ENCODE measurements around the gene COL9A1.

Gene COL9A1

DNA sequence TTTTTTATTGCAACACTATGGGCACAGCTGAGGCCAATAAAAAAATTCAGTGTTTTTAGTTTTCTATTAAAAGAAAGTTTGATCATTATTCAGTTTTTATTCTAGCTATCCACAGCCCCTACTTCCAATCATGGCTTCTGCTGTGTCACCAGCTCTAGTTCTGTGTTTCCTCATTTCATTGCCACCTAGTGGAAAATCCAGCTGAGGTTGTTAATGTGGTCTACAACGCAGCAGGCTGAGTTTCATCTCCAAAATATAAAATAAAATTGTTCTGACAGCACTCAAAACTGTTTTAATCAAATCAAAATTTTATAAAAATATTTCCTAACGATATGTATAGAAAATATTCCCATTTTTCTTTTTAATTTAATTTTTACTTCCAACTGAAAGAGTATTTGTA is 13.6 kb downstream of the COL9A1 start:
- no peak for DNase-seq (ENCODE audit: low read depth, low spot score)

- DNase-seq (ENCODE audit: low read depth, low spot score) = no peak
These were observed 16.0 kb downstream of the COL9A1 start for GRCh38 chr6:70286905-70287304.

- DNase-seq (ENCODE audit: low read depth, low spot score) = no peak
These were observed 17.7 kb downstream of the COL9A1 start for GRCh38 chr6:70285201-70285600.

DNA sequence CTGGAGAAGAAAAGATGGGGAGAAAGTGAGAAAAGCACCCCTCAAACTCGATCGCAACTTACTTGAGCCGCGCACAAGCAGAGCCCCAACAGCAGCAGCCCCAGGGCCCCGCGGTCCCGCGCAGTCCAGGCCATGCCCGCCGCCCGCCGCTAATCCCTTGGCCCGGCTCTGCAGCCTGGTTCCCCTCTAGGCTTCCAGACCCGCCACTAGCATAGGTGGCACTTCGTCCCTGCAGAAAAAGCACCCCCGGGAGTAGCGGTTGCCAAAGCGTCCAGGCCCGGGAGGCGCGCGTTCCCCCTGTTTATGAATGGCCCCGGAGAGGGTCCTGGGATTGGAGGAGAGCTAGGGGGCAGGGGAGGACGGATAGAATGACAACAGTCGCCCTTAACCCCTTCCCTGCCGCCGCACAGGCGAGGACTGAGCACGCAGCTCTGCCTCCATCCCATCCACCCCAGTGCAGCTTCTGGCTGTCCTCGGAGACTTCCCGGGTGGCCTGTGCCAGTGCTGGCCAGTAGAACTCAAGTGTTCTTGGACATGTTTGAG is 19.9 kb downstream of the COL9A1 start:
- no peak for DNase-seq (ENCODE audit: low read depth, low spot score)

DNA sequence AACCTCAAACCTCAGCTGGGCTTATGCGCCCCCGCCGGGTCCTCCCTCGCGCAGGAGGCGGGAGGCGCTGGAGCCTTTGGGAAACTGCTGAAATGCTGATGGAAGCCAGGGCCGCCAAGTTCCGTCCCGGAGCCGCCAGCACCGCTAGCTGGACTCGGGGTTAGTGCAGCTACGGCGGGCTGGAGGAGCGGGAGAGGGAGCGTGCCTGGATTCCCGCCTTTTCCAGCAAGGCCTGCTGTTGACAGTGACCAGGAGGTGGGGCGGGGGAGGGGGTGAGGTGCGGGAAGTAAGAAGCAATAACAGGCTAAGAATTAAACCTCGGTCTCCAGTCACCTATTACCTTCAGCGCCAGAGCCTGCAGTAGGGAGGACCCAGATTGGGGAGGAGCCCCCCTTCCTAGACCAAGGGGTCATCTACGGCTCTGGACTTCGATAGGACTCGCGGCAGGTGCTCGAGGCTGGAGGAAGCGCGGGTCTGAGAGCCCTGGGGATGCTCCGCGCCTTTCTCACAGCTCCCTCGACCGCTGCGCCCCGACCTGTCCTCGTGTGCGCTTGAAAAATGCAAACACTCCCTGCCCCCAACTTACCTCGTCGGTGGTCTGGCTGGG is 20.5 kb downstream of the COL9A1 start:
- DNase-seq (ENCODE audit: low read depth, low spot score) = no peak

DNA sequence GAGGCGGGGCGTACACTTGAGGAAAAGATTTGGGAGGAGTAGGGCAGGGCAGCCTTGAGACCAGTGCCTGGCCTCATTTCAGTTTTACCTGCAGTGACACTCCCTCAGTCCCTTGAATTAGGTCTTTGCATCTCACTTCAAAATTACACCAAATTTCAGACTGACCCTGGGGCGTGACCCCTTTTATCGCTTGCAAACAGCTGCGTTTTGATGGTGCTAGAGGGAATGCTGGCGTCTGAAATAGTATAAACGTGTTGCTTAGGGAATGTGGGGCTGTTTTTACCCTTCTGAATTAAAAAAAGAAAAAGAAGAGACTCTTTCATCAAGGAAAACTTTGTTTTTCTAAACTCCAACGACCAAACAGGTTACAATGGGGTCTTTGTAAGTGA is 21.0 kb downstream of the COL9A1 start:
- no peak for DNase-seq (ENCODE audit: low read depth, low spot score)

GRCh38 chr6:70280400-70280853 is 22.5 kb downstream of the COL9A1 start:
- no peak for DNase-seq (ENCODE audit: low read depth, low spot score)

- no peak for DNase-seq (ENCODE audit: low read depth, low spot score)
These were observed 25.4 kb downstream of the COL9A1 start for GRCh38 chr6:70277470-70277869.

DNA sequence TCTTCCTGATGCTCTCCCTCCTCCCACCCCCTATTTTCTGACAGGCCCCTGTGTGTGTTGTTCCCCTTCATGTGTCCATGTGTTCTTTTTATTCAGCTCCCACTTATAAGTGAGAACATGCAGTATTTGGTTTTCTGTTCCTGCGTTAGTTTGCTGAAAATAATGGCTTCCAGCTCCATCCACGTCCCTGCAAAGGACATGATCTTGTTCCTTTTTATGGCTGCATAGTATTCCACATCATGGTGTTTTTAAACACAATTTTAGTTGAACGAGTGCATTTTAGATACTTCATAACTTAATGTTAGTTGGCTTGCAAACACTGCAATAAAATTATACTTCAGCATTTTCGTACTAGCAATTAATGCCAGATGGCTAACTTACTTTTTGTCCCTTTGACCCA is 28.5 kb downstream of the COL9A1 start:
- DNase-seq (ENCODE audit: low read depth, low spot score) = no peak

DNA sequence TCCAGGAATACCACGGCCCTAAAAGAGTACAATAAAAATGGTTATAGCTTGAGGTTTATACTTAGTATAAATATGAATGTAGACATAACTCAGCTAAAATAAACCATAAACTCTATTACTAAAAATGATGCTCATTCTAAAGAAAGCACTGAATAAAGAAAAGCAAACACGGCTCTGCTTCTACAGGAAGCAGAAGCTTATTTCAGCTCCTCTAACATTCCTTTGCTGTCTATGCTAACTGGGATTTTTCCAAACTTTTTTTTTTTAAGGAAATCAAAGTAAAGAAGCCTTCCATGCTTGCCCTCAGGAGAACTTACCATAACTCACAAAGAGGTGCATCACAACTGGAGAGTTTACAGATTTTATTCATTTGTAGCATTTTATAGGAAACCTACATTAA is 30.8 kb downstream of the COL9A1 start:
- no peak for DNase-seq (ENCODE audit: low read depth, low spot score)

- no peak for DNase-seq (ENCODE audit: low read depth, low spot score)
These were observed 32.4 kb downstream of the COL9A1 start for GRCh38 chr6:70270287-70271005.

DNA sequence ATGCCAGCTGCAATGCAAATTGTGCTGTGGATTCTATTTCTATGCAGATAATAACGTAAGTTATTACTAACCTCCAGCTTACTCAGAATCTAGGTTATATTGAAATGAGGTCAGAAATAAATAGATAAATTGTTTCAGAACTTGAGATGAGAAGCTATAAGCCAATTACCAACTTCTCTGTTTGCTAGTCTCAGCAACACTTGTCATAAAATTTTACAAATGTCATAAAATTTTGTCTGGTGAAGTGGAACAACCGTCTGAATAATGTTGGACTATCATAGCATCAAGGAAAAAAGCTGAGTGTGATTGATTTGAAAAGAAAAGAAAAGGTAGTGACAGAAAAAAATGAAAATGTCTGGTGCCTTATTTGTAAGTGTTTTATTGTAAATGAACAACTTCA is 36.7 kb downstream of the COL9A1 start:
- DNase-seq (ENCODE audit: low read depth, low spot score) = no peak

DNA sequence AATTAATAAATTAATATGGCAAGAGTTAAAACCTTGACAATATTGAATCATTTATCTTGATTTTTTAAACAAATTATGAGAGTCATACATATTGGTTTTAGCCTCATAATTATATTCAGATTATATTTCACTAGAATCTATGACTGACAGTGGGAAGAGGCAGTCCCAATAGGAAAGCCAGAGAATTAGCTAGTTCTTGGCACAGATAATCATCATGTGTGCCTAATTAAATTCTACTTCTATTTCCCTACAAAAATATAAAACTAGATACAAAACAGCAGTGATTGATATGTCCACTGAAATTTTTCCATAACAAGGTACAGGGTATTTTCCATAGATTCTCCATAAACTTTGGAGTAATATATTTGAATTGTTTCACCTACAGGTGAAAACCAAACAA is 38.6 kb downstream of the COL9A1 start:
- no peak for DNase-seq (ENCODE audit: low read depth, low spot score)

DNA sequence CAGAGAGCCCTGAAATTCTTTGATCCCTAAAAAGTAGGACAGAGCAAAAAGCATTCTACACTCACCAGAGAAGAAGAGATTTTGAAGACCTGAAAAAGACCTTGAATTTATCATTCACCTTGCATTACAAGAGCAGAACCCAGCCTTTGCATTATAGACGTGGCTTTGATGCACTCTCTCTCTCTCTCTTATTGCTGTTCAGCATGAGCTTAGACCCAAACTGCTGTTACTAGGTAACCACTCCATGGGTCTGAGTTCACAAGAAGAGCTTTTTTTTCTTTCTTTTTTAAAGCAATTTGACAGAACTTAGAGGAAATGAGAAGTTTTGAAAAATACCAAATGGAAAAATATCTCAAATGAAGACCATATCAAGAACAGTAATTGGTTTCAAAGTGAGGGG is 44.4 kb downstream of the COL9A1 start:
- DNase-seq (ENCODE audit: low read depth, low spot score) = no peak

DNA sequence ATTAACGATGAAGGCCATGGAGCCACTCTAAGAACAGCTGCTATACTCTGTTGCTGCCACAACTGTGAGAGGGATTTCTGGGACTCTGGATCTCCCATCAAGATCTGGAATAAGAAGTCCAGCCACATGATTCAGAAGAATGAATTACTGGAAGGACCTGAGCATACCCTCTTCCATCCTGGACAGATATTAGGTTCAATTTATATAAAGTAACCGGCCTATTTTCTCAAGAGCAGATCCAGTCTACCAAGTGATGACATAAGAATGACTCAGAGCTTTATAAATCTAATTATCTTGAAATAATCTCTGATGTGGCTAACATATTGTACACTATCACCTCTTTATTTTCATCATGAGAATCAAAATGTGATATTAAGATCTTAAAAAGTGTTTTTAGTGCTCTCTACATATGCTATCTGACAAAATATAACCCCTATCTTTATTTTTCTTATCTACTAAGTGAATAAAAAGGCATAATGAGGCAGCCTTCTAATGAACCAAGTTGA is 45.1 kb downstream of the COL9A1 start:
- DNase-seq (ENCODE audit: low read depth, low spot score) = no peak

- no peak for DNase-seq (ENCODE audit: low read depth, low spot score)
These were observed 48.1 kb downstream of the COL9A1 start for GRCh38 chr6:70254784-70255183.

GRCh38 chr6:70253923-70254322 is 49.0 kb downstream of the COL9A1 start:
- no peak for DNase-seq (ENCODE audit: low read depth, low spot score)

DNA sequence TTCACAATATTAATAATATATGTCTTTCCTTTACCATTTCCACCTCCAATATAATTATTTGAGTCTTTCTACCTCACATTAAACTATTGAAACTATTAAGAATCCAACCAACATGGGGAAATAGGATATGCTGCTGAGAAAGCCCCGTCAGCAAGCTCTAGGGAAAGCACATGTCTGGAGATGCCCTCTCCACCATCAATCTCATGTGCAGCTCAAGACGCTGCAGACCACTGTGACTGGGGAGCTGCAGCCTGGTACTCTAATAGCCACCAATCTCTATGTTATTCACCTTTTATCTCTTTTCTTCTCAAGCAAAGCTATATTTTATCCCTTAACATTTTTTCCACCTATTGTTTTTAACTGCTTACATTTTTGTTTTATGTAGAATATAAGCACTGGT is 50.3 kb downstream of the COL9A1 start:
- DNase-seq (ENCODE audit: low read depth, low spot score) = no peak

- no peak for DNase-seq (ENCODE audit: low read depth, low spot score)
These were observed 56.8 kb downstream of the COL9A1 start for GRCh38 chr6:70246118-70246517.

GRCh38 chr6:70241991-70242420 is 60.9 kb downstream of the COL9A1 start:
- DNase-seq (ENCODE audit: low read depth, low spot score) = no peak

GRCh38 chr6:70241031-70241430 is 61.9 kb downstream of the COL9A1 start:
- DNase-seq (ENCODE audit: low read depth, low spot score) = no peak

GRCh38 chr6:70236343-70236742 is 66.5 kb downstream of the COL9A1 start:
- DNase-seq (ENCODE audit: low read depth, low spot score) = no peak
